Endodermal cell (in vitro differentiated cells): ENCODE results near the gene PRKAR2B. TPM values are rescaled to one million over a fixed set of nuclear protein-coding genes. Genes with fewer than 3 reads are reported as not detected.

Experiments
- DNase-seq: peaks from one replicate; pipeline ENCODE4 v3.0.0-alpha.2; 2017
- H3K27ac ChIP-seq: 2 replicates; pipeline ENCODE4 v1.5.1; 2013; ENCODE audit warnings: mild to moderate bottlenecking, low read depth, low read length, moderate library complexity
- H3K27me3 ChIP-seq: 2 replicates; pipeline ENCODE4 v1.6.1; 2013; ENCODE audit warnings: mild to moderate bottlenecking, low read length, moderate library complexity; ENCODE audit not compliant: insufficient read depth, control insufficient read depth, poor library complexity, severe bottlenecking
- H3K36me3 ChIP-seq: 2 replicates; pipeline ENCODE4 v1.7.0; 2013; ENCODE audit warnings: mild to moderate bottlenecking, low read length, moderate library complexity; ENCODE audit not compliant: control insufficient read depth, insufficient read depth
- H3K4me1 ChIP-seq: one replicate; pipeline ENCODE4 v1.7.0; 2013; ENCODE audit warnings: low read length; ENCODE audit not compliant: control insufficient read depth, insufficient read depth
- H3K4me3 ChIP-seq: 2 replicates; pipeline ENCODE4 v1.5.1; 2013; ENCODE audit warnings: mild to moderate bottlenecking, low read length, moderate library complexity
- H3K9ac ChIP-seq: 2 replicates; pipeline ENCODE4 v1.6.1; 2013; ENCODE audit warnings: mild to moderate bottlenecking, low read length, moderate library complexity; ENCODE audit not compliant: poor library complexity, severe bottlenecking; ENCODE audit errors: extremely low read depth
- H3K9me3 ChIP-seq: 2 replicates; pipeline ENCODE4 v1.6.1; 2013; ENCODE audit warnings: mild to moderate bottlenecking, low read length, moderate library complexity; ENCODE audit not compliant: control insufficient read depth
- H3K27ac Mint-ChIP-seq: 2 replicates; pipeline ENCODE4 v1.8.0; 2020; ENCODE audit warnings: mixed read lengths
- H3K27me3 Mint-ChIP-seq: 2 replicates; pipeline ENCODE4 v1.8.0; 2021; ENCODE audit warnings: mild to moderate bottlenecking, mixed read lengths; ENCODE audit not compliant: insufficient read depth
- H3K36me3 Mint-ChIP-seq: 2 replicates; pipeline ENCODE4 v1.8.0; 2020; ENCODE audit warnings: low read depth, mixed read lengths
- H3K4me1 Mint-ChIP-seq: 2 replicates; pipeline ENCODE4 v1.8.0; 2020; ENCODE audit warnings: mixed read lengths
- H3K4me3 Mint-ChIP-seq: 2 replicates; pipeline ENCODE4 v1.8.0; 2020; ENCODE audit warnings: mild to moderate bottlenecking, moderate library complexity, mixed read lengths
- H3K9me3 Mint-ChIP-seq: 2 replicates; pipeline ENCODE4 v1.8.0; 2020; ENCODE audit warnings: mild to moderate bottlenecking, mixed read lengths
- WGBS, 2 experiments: methylation state at CpG; one replicate each; pipeline versions ENCODE4 v1.1.5 to v1.1.7; 2013; ENCODE audit warnings: missing lambda C conversion rate in 2 of 2, mixed read lengths in 1 of 2; ENCODE audit not compliant: insufficient coverage in 1 of 2, insufficient read length in 1 of 2; 5-methylcytosine and 5-hydroxymethylcytosine counted together
- total RNA-seq, 2 donors: library from RNA; stranded (reverse); fragmentation: NEBNext Ultra II Directional in 1 of 2; extraction: Animal tissue kit (Norgen Biotek cat#: 25700) in 1 of 2; gene quantifications; 2 replicates in 1 of 2; 3 replicates in 1 of 2; pipeline ENCODE4 v1.2.1, GENCODE V29; 2021
- TF ChIP-seq, protein P1 (sequence below): fragments of 200-600 bp; sonication (generic); conservative IDR thresholded peaks from 2 replicates; pipeline ENCODE4 v1.5.0; 2021; ENCODE audit warnings: antibody characterized with exemption, mild to moderate bottlenecking

Gene PRKAR2B
- total RNA-seq, 2 donors from 2014 or later = 7.3 to 10.2 TPM

GRCh38 chr7:107123392-107123791, 78.9 kb downstream of the PRKAR2B start:
- H3K9me3 Mint-ChIP-seq = no peaks in the 10 kb centered on the region
- H3K27me3 Mint-ChIP-seq = no peaks in the 10 kb centered on the region
- TF ChIP-seq, protein P1, sequence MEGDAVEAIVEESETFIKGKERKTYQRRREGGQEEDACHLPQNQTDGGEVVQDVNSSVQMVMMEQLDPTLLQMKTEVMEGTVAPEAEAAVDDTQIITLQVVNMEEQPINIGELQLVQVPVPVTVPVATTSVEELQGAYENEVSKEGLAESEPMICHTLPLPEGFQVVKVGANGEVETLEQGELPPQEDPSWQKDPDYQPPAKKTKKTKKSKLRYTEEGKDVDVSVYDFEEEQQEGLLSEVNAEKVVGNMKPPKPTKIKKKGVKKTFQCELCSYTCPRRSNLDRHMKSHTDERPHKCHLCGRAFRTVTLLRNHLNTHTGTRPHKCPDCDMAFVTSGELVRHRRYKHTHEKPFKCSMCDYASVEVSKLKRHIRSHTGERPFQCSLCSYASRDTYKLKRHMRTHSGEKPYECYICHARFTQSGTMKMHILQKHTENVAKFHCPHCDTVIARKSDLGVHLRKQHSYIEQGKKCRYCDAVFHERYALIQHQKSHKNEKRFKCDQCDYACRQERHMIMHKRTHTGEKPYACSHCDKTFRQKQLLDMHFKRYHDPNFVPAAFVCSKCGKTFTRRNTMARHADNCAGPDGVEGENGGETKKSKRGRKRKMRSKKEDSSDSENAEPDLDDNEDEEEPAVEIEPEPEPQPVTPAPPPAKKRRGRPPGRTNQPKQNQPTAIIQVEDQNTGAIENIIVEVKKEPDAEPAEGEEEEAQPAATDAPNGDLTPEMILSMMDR = no peak
- no peak overlapping the region for H3K4me3 Mint-ChIP-seq
- Histone ChIP-seq H3K27ac (no peak overlapping the region), H3K9ac (no peak overlapping the region), H3K9me3 (no peaks in the 10 kb centered on the region), H3K4me1 (no peaks in the 10 kb centered on the region), H3K36me3 (no peaks in the 10 kb centered on the region), H3K4me3 (no peak overlapping the region), H3K27me3 (no peaks in the 10 kb centered on the region)
- no peaks in the 10 kb centered on the region for H3K36me3 Mint-ChIP-seq
- no peak for DNase-seq
- WGBS, 2 experiments = 94 to 100% methylated on average over 2 to 4 of the region's 4 CpGs
- H3K4me1 Mint-ChIP-seq = peaks cover 2% of the 10 kb centered on the region
- H3K27ac Mint-ChIP-seq = no peak overlapping the region

DNA sequence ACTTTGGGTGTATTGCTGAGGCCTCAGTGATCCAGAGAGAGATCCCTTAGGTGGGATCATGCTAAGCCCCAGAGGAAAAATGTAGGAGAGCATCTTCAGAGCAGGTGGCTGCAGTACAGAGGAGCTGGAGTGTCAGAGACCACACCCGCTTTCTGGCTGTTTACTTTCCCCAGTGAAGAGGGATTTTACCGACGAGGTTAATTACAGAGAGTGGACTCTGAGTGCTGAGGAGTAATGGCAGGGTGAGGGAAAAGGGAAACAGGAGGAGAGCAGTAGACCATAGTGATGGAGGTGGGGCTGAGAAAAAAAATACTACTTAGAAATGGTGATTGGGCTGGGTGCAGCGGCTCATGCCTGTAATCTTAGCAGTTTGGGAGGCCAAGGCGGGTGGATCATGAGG, 81.0 kb downstream of the PRKAR2B start:
- WGBS, 2 experiments = 88 to 90% methylated on average over 5 of the region's 5 CpGs
- no peaks in the 10 kb centered on the region for H3K36me3 ChIP-seq
- H3K36me3 Mint-ChIP-seq = no peaks in the 10 kb centered on the region

DNA sequence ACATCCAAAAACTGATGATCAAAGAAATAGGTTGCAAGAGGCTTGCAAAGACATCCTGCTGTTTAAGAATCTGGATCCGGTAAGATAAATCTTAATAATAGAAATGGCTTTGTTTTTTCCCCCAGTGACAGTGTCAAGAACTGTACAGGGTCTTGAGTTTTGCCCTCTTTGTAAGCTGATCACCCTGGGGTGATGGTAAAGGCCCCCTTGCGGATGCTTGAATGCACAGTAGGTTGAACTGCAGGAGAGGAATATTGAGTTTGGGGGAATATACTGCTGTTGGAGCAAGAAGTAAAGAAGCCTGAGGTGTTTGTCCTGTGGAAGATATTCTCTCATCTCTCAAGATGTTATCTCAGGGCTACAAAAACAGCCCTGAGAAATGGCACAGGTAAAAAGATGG, 83.7 kb downstream of the PRKAR2B start:
- no peaks in the 10 kb centered on the region for H3K36me3 ChIP-seq
- no peaks in the 10 kb centered on the region for H3K9me3 ChIP-seq
- no peaks in the 10 kb centered on the region for H3K27me3 ChIP-seq
- H3K4me3 Mint-ChIP-seq = no peak overlapping the region
- no peak overlapping the region for H3K27ac ChIP-seq
- no peaks in the 10 kb centered on the region for H3K36me3 Mint-ChIP-seq
- no peak overlapping the region for H3K4me3 ChIP-seq
- H3K27me3 Mint-ChIP-seq = no peaks in the 10 kb centered on the region
- H3K27ac Mint-ChIP-seq = no peak overlapping the region
- TF ChIP-seq, protein P1 = no peak
- no peak for DNase-seq
- H3K9ac ChIP-seq = no peak overlapping the region
- H3K4me1 ChIP-seq = no peaks in the 10 kb centered on the region
- H3K9me3 Mint-ChIP-seq = no peaks in the 10 kb centered on the region
- peaks cover 7% of the 10 kb centered on the region for H3K4me1 Mint-ChIP-seq
- 87 to 100% methylated on average over 1 to 2 of the region's 2 CpGs for WGBS, 2 experiments

More for the DNA sequence above, 81.0 kb downstream of the PRKAR2B start:
- H3K4me1 Mint-ChIP-seq = peaks cover 3% of the 10 kb centered on the region
- TF ChIP-seq, protein P1 = no peak
- Histone ChIP-seq H3K9me3 (no peaks in the 10 kb centered on the region), H3K27ac (no peak overlapping the region), H3K27me3 (no peaks in the 10 kb centered on the region), H3K4me3 (no peak overlapping the region), H3K4me1 (no peaks in the 10 kb centered on the region), H3K9ac (no peak overlapping the region)
- no peaks in the 10 kb centered on the region for H3K27me3 Mint-ChIP-seq
- H3K9me3 Mint-ChIP-seq = no peaks in the 10 kb centered on the region
- no peak overlapping the region for H3K27ac Mint-ChIP-seq
- no peak for DNase-seq
- no peak overlapping the region for H3K4me3 Mint-ChIP-seq
